Osteoblast (primary cell): ENCODE results near the gene MB21D2. TPM values are rescaled to one million over a fixed set of nuclear protein-coding genes. Genes with fewer than 3 reads are reported as not detected.

ENCODE experiments used
- DNase-seq: peaks from one replicate; pipeline ENCODE4 v3.0.0; 2011; ENCODE audit warnings: low spot score, mixed read lengths; ENCODE audit not compliant: insufficient read length; ENCODE audit errors: missing footprints
- H2AFZ ChIP-seq: 2 replicates; pipeline ENCODE4 v1.6.0; 2011; ENCODE audit warnings: mild to moderate bottlenecking, low read length
- H3K27ac ChIP-seq: 2 replicates; pipeline ENCODE4 v1.5.1; 2011; ENCODE audit warnings: mild to moderate bottlenecking, low read depth, low read length, moderate library complexity
- H3K27me3 ChIP-seq: 2 replicates; pipeline ENCODE4 v1.6.0; 2012; ENCODE audit warnings: mild to moderate bottlenecking, control low read depth, inconsistent platforms, low read length, moderate library complexity; ENCODE audit not compliant: insufficient read depth
- H3K36me3 ChIP-seq: 2 replicates; pipeline ENCODE4 v1.5.1; 2011; ENCODE audit warnings: mild to moderate bottlenecking, low read length, control low read depth, moderate library complexity; ENCODE audit not compliant: insufficient read depth
- H3K4me1 ChIP-seq: 2 replicates; pipeline ENCODE4 v1.5.1; 2011; ENCODE audit warnings: mild to moderate bottlenecking, low read length, control low read depth, moderate library complexity; ENCODE audit not compliant: insufficient read depth
- H3K4me2 ChIP-seq: 2 replicates; pipeline ENCODE4 v1.6.0; 2011; ENCODE audit warnings: mild to moderate bottlenecking, low read length; ENCODE audit not compliant: insufficient read depth
- H3K4me3 ChIP-seq: fragments of 200-600 bp; sonication (generic); 3 replicates; pipeline ENCODE4 v1.5.1; 2012; ENCODE audit warnings: mild to moderate bottlenecking, low read length, inconsistent platforms; ENCODE audit not compliant: insufficient read depth
- H3K79me2 ChIP-seq: 2 replicates; pipeline ENCODE4 v1.6.0; 2012; ENCODE audit warnings: mild to moderate bottlenecking, low read length, control low read depth, inconsistent platforms; ENCODE audit not compliant: insufficient read depth
- H3K9me3 ChIP-seq: 2 replicates; pipeline ENCODE4 v1.5.1; 2011; ENCODE audit warnings: low read depth, low read length, control low read depth
- H4K20me1 ChIP-seq: 2 replicates; pipeline ENCODE4 v1.6.0; 2012; ENCODE audit warnings: mild to moderate bottlenecking, low read length, control low read depth; ENCODE audit not compliant: insufficient read depth
- CTCF ChIP-seq: IDR thresholded peaks from 2 replicates; pipeline ENCODE4 v1.5.1; 2011; ENCODE audit warnings: mild to moderate bottlenecking, low read depth, low read length, moderate library complexity; ENCODE audit errors: extremely low read depth
- total RNA-seq: library from RNA; depleted of rRNA; stranded (reverse); fragments of >200 nt; gene quantifications from 2 replicates; pipeline ENCODE4 v1.2.3, GENCODE V29; 2012

MB21D2 gene
- total RNA-seq, 1 donor: 6.5 TPM

GRCh38 chr3:192821161-192821560, 96.5 kb downstream of the MB21D2 start:
- H3K4me2 ChIP-seq: no peak overlapping the region
- H3K79me2 ChIP-seq: peaks cover 9% of the 10 kb centered on the region
- no peak overlapping the region for H3K4me3 ChIP-seq
- no peaks in the 10 kb centered on the region for H3K36me3 ChIP-seq
- H3K27ac ChIP-seq: no peak overlapping the region
- H3K4me1 ChIP-seq: peaks cover 40% of the 10 kb centered on the region
- no peak for DNase-seq
- H4K20me1 ChIP-seq: peaks cover 4% of the 10 kb centered on the region
- TF ChIP-seq CTCF: no peak
- no peaks in the 10 kb centered on the region for H3K9me3 ChIP-seq
- H3K27me3 ChIP-seq: no peaks in the 10 kb centered on the region
- H2AFZ ChIP-seq: no peak overlapping the region

GRCh38 chr3:192820161-192820560, 97.5 kb downstream of the MB21D2 start:
- Histone ChIP-seq H3K79me2 (peaks cover 9% of the 10 kb centered on the region), H3K4me1 (peaks cover 34% of the 10 kb centered on the region), H3K4me3 (no peak overlapping the region), H4K20me1 (peaks cover 4% of the 10 kb centered on the region), H3K27me3 (no peaks in the 10 kb centered on the region), H2AFZ (no peak overlapping the region), H3K4me2 (no peak overlapping the region), H3K36me3 (no peaks in the 10 kb centered on the region), H3K9me3 (no peaks in the 10 kb centered on the region), H3K27ac (no peak overlapping the region)
- DNase-seq: no peak
- no peak for TF ChIP-seq CTCF

GRCh38 chr3:192819001-192819569, 98.6 kb downstream of the MB21D2 start:
- H3K4me2 ChIP-seq: peak overlapping the region; percentile 52
- no peaks in the 10 kb centered on the region for H3K9me3 ChIP-seq
- H3K27me3 ChIP-seq: no peaks in the 10 kb centered on the region
- peak overlapping the region; percentile 42 for H3K27ac ChIP-seq
- peaks cover 4% of the 10 kb centered on the region for H4K20me1 ChIP-seq
- H2AFZ ChIP-seq: no peak overlapping the region
- H3K4me1 ChIP-seq: peaks cover 34% of the 10 kb centered on the region
- peak; percentile 78 for DNase-seq
- no peaks in the 10 kb centered on the region for H3K36me3 ChIP-seq
- H3K79me2 ChIP-seq: peaks cover 9% of the 10 kb centered on the region
- H3K4me3 ChIP-seq: no peak overlapping the region
- TF ChIP-seq CTCF: no peak

- no peak overlapping the region for H3K4me2 ChIP-seq
These were observed 99.5 kb downstream of the MB21D2 start for GRCh38 chr3:192818126-192818525.

More at GRCh38 chr3:192818126-192818525, 99.5 kb downstream of the MB21D2 start:
- peak overlapping the region; percentile 42 for H3K27ac ChIP-seq
- no peaks in the 10 kb centered on the region for H3K27me3 ChIP-seq
- no peak for TF ChIP-seq CTCF
- no peaks in the 10 kb centered on the region for H3K36me3 ChIP-seq
- H3K4me1 ChIP-seq: peaks cover 34% of the 10 kb centered on the region
- DNase-seq: no peak
- peaks cover 9% of the 10 kb centered on the region for H3K79me2 ChIP-seq
- no peaks in the 10 kb centered on the region for H3K9me3 ChIP-seq
- H2AFZ ChIP-seq: no peak overlapping the region
- H3K4me3 ChIP-seq: no peak overlapping the region
- peaks cover 4% of the 10 kb centered on the region for H4K20me1 ChIP-seq
